Esophagus (tissue), 2 donors: ENCODE results near the gene TBC1D23. TPM values are rescaled to one million over a fixed set of nuclear protein-coding genes. Genes with fewer than 3 reads are reported as not detected.

Experiments used
- H3K27ac ChIP-seq, 2 donors: one replicate each; pipeline ENCODE4 v1.5.1; 2013; ENCODE audit warnings: low read depth in 2 of 2, mild to moderate bottlenecking in 2 of 2, inconsistent platforms in 1 of 2, low read length in 1 of 2, moderate library complexity in 1 of 2
- H3K27me3 ChIP-seq, 2 donors: one replicate each; pipeline ENCODE4 v1.6.1; 2013; ENCODE audit warnings: low read length in 2 of 2, control low read depth in 1 of 2, mild to moderate bottlenecking in 1 of 2; ENCODE audit not compliant: insufficient read depth in 2 of 2, control insufficient read depth in 1 of 2
- H3K36me3 ChIP-seq, 2 donors: one replicate each; pipeline ENCODE4 v1.6.1; 2013; ENCODE audit warnings: low read length in 1 of 2; ENCODE audit not compliant: control insufficient read depth in 2 of 2, insufficient read depth in 2 of 2
- H3K4me1 ChIP-seq, 2 donors: one replicate each; pipeline ENCODE4 v1.6.1; 2013; ENCODE audit warnings: low read length in 1 of 2; ENCODE audit not compliant: control insufficient read depth in 2 of 2, insufficient read depth in 2 of 2
- H3K4me3 ChIP-seq, 2 donors: one replicate each; pipeline ENCODE4 v1.5.1; 2013; ENCODE audit warnings: low read length in 2 of 2, mild to moderate bottlenecking in 2 of 2, low read depth in 1 of 2, moderate library complexity in 1 of 2
- H3K9me3 ChIP-seq, 2 donors: one replicate each; pipeline ENCODE4 v1.6.1; 2013; ENCODE audit warnings: mild to moderate bottlenecking in 2 of 2, low read depth in 1 of 2, low read length in 1 of 2, moderate library complexity in 1 of 2; ENCODE audit not compliant: control insufficient read depth in 2 of 2, insufficient read depth in 1 of 2
- WGBS, 2 donors: extraction: QIAGEN DNeasy Blood & Tissue Kit; methylation state at CpG; one replicate each; pipeline ENCODE4 v1.1.7; 2013; 5-methylcytosine and 5-hydroxymethylcytosine counted together
- polyA plus RNA-seq, 2 donors: library from polyadenylated mRNA; stranded (reverse); fragments of 200-250 nt; gene quantifications; one replicate each; pipeline ENCODE4 v1.2.3, GENCODE V29; 2013
- donor health status: healthy with polysubstance abuse.
- donor health status: Bipolar disorder and iron deficiency.

The TBC1D23 gene
- polyA plus RNA-seq, 2 donors = 12.6 to 17.4 TPM

DNA sequence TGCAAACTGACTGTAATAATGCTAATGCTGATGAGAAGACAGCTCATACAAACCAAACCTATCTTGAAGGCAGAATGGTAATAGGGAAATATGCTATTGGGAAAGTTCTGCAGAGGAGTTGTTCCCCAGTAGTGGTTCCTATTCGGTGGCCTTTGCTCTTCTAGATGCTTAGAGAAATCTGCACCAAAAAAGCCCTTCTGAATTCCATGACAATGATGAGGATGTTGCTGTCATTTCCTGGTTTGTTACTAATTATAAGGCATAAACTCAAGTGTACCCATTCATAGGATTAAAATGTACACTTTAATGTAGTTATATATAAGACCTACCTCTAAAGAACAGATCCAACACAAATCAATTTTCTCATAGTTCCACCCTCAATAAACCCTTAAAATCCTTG is 110.0 kb downstream of the TBC1D23 start:
- 93 to 96% methylated on average over 1 of the region's 1 CpG for WGBS, 2 donors
- Histone ChIP-seq H3K36me3 (peaks cover 5 to 7% of the 10 kb centered on the region in 2 donors), H3K9me3 (no peaks in the 10 kb centered on the region), H3K4me1 (no peaks in the 10 kb centered on the region), H3K4me3 (no peak overlapping the region), H3K27ac (no peak overlapping the region), H3K27me3 (no peaks in the 10 kb centered on the region)

DNA sequence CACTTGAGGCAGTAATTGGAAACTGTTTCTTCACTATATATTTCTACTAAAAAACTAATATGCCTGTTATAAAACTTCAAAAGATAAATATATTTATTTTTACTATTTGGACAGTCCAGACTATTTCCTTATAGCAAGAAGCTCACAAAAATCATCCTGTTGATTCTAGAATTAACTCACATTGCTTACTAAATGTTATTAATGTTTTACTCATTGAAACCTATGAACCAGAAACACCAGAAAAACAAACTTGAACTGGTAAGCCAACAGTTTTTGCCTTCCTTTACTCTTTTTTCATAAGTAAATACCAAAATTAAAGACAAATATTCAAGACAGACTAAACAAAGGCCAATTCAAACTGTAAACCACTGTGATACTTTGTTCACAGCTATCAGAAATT is 113.7 kb downstream of the TBC1D23 start:
- Histone ChIP-seq H3K36me3 (peaks cover 5 to 12% of the 10 kb centered on the region in 2 donors), H3K9me3 (no peaks in the 10 kb centered on the region), H3K4me1 (no peaks in the 10 kb centered on the region), H3K27me3 (no peaks in the 10 kb centered on the region), H3K27ac (no peak overlapping the region), H3K4me3 (no peak overlapping the region)

Other genes with a start within 250 kb of the TBC1D23 start
- 1 to 10 TPM; 2.6 to 6.9 TPM for gene FILIP1L, start 146.5 kb upstream of the TBC1D23 start, polyA plus RNA-seq
- 10 to 100 TPM; 25.3 to 35.8 TPM for gene NIT2, start 73.8 kb downstream of the TBC1D23 start, polyA plus RNA-seq
- 10 to 100 TPM; 11.5 to 21.7 TPM for gene TOMM70, start 140.1 kb downstream of the TBC1D23 start, polyA plus RNA-seq
- under 1 TPM; 0.35 to 0.41 TPM for gene LNP1, start 140.5 kb downstream of the TBC1D23 start, polyA plus RNA-seq
- gene TMEM45A, start 231.6 kb downstream of the TBC1D23 start, polyA plus RNA-seq = 1 to 10 TPM; 1.0 to 9.0 TPM